HG02798 (cell line): Measurements from ENCODE around the gene BTBD19.
"Not testable (repeated sequence)": the region's sequence is repeated elsewhere in the genome, so short reads cannot be mapped to it uniquely, and the experiment has no call there.

Source experiments
- ATAC-seq: cut with Tn5 transposase; IDR thresholded peaks from one replicate; pipeline ENCODE4 v1.9.1; 2021; ENCODE audit warnings: mild to moderate bottlenecking; ENCODE audit not compliant: unreplicated experiment, poor library complexity

BTBD19 gene, protein sequence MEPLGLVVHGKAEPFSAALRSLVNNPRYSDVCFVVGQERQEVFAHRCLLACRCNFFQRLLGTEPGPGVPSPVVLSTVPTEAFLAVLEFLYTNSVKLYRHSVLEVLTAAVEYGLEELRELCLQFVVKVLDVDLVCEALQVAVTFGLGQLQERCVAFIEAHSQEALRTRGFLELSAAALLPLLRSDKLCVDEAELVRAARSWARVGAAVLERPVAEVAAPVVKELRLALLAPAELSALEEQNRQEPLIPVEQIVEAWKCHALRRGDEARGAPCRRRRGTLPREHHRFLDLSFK

DNA sequence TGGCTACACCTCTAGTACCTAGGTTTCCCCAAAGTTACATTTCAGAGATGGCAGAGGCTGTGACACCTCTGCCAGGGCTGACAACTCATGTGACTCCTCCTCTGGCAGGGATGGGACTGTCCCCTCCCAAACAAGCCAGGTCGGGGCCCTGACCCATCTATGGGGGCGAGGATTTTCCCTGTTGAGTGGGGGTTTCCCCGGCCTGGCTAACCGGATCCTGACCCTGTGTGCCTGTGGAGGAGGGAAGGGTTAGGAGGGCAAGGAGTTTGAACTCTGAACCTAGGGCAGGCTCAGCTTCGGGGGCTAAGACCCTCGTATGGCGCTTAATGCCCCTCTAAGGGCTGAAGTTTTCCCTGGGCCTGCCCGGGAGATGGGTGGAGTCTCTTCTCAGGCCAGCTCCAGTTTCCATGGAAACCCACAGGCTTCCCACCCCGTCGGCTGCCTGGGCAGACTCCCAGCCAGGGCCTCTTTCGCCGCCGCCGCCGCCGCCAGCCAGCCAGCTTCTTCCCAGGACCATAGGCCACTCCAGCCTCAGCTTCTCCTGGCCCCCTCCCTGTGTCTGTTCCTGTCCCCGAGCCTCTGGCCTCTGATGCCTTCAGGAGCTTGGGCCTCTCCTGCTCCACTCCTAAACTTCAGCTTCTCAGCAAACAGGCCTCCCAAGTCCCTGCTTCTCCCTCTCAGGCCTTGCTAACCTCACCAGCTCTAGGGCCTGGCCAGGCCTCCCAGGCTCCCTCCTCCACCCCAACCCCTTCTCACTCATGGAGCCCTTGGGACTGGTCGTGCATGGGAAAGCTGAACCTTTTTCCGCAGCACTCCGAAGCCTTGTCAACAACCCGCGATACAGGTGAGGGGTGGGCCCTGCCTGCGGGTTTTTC is at the start of gene BTBD19:
Gene BTBD19, plus strand, starts transcription at position 461 of the 875 bp plus-strand sequence. Its CDS starts 298 bp downstream, at position 759.
- peak; percentile 32 for ATAC-seq

DNA sequence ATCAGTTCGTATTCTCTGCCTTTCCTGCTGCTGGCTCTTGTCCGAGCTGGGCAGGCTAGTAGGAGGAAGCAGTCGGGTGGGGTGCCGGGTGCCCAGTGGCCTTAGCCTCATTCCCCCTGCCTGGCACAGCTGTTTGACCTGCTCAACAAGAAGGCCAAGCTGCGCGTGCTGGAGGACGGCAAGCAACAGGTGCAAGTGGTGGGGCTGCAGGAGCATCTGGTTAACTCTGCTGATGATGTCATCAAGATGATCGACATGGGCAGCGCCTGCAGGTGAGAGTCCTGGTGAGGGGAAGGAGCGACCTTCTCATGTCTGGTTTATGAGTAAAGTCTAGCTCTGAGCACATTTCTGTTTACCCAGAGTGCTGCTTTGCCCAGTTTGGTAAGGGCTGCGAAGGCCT is 49.2 kb upstream of the BTBD19 start:
- ATAC-seq = no peak

DNA sequence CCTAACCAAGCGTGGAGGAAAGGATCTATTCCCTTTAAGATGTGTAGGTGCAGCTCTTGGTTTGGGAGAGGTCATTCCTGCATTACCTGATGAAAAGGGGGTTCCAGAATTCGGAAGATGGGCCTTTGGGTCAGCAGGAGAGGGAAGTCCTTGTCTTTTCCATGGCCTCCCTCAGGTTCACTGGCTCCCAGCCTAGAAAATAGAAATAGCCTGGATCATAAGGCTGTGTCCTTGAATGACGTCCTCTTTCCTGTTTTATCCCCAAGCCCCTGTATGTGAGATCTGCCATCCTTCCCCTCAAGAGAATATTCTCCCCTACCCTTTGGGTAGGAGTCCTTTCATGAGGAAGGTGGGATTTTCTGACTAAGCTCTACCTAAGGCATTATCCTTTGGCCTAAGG is 47.4 kb upstream of the BTBD19 start:
- no peak for ATAC-seq

DNA sequence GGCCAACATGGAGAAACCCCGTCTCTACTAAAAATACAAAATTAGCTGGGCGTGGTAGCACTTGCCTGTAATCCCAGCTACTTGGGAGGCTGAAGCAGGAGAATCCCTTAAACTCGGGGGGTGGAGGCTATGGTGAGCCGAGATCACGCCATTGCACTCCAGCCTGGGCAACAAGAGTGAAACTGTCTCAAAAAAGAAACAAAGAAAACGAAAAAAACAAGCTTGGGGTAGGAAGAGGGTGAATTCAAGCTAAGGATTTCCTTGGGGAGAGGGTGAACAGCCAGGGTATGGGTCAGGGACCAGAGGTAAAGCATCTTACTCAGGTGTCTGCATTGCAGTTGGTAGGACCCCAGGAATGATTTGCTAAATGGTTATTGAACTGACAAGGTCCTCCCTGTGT is 41.9 kb upstream of the BTBD19 start:
- not testable (repeated sequence) for ATAC-seq

DNA sequence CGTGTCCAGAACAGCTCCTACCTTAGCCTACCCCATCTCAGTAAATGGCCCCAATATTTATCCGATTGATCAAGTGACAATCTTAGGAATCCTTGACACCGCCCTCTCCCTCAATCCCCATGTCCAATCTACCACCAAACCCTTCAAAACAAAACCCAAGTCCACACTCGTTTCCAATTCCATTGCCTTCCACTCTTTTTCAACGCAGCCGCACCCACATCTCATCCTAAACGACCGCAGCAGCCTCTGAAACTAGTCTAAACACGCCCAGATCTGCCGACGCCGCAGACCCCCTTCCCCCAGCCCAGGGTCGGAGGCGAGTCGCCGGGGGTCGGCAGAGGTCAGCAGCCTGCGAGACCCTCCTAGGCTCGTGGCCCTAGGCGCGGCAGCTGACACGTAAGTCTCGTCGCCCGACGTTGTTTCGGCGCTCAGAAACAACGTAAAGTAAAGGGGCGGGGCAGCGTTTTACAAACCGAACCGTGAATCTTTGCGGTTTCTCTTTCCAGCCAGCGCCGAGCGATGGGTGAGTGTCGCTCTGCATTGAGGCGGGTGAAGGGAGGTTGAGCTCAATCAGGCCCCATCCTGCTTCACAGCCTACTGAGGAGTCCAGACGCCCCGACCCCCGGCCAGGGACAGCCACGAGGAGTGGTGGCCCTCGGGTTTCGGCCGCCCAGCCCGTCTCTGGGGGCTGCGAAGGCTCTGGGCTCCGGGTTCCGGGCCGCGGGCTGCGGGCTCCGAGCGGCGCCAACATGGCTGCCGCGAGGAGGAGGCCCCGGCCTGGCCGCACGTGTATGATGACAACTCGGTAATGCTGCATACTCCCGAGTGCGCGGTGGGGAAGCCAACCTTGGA is 33.0 kb upstream of the BTBD19 start, which contains the start of gene RPS8:
Gene RPS8, plus strand, starts transcription at position 463 of the 852 bp plus-strand sequence. Its CDS starts 57 bp downstream, at position 520.
- peak; percentile 85 for ATAC-seq

DNA sequence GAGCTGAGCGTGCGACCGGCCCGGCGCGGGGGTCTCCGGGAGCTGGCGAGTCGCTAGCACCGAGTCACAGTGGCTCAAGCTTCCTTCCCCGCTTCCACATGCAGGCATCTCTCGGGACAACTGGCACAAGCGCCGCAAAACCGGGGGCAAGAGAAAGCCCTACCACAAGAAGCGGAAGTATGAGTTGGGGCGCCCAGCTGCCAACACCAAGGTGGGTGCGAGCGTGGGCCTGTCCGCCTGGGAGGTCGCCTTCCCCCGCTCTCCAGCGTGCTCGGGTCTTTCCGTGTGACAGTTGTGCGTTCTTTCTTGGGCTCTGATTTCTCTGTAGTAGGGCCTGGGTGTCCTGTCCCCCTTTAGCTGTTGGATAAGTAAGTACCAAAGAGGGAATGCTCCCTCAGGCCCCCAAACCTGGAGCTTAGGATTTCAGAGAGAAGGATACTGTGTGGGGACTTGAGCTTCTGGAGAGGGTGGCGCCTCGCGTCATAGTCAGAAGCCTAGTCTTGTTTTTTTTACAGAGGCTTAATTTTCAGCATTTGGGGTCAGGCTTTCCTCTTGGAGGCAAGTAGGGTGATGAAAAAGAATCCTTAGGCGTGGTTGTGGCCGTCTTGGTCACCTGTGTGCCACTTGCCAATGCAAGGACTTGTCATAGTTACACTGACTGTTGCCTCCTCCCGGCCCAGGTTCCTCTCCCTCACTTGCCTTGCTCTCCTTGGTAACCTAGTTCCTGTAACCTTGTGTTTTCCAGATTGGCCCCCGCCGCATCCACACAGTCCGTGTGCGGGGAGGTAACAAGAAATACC is 32.2 kb upstream of the BTBD19 start:
- peak; percentile 15 for ATAC-seq

DNA sequence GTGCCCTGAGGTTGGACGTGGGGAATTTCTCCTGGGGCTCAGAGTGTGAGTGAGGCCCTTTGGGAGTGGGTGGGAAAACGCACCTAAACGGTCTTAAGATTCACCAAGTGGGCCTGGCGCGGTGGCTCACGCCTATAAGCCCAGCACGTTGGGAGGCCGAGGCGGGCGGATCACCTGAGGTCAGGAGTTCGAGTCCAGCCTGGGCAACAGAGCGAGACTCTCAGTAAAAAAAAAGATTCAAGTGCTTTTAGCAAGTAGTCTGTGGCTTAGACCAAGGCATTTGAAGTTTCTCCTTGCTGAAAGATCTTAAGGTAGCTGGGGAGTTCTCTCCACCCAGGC is 31.6 kb upstream of the BTBD19 start:
- no peak for ATAC-seq

DNA sequence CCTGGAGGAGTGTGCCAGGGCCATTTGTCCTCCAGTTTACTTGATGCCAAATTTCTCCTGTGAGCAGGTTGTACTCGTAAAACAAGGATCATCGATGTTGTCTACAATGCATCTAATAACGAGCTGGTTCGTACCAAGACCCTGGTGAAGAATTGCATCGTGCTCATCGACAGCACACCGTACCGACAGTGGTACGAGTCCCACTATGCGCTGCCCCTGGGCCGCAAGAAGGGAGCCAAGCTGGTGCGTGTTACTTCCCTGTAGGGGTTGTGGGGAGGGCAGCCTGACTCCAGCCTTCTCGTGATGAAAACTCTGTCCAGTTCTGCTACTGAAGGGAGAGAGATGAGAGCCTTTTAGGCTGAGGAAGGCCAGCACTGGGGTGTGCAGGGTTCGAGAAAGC is 30.8 kb upstream of the BTBD19 start:
- ATAC-seq = no peak

DNA sequence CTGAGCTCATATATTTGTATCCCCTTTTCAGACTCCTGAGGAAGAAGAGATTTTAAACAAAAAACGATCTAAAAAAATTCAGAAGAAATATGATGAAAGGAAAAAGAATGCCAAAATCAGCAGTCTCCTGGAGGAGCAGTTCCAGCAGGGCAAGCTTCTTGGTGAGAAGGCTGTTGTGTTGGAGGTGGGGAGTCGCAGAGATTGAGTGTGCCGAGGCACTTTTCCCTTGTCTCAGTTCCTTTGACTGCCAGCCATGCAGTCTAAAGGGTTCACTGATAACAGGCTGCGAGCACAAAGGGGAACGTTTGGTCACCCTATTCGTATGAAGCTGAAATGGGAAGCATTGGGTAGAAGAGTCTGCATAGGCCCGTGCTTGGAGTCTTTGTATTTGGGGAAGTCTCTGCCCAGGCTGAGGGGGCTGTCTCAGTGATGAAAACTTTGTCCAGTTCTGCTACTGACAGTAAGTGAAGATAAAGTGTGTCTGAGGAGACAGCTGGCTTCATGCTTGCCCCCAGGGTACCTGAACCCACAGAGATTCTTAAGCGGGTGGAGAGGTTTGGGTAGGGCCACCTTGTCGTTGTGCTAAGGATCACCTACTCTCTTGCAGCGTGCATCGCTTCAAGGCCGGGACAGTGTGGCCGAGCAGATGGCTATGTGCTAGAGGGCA is 30.2 kb upstream of the BTBD19 start:
- no peak for ATAC-seq

DNA sequence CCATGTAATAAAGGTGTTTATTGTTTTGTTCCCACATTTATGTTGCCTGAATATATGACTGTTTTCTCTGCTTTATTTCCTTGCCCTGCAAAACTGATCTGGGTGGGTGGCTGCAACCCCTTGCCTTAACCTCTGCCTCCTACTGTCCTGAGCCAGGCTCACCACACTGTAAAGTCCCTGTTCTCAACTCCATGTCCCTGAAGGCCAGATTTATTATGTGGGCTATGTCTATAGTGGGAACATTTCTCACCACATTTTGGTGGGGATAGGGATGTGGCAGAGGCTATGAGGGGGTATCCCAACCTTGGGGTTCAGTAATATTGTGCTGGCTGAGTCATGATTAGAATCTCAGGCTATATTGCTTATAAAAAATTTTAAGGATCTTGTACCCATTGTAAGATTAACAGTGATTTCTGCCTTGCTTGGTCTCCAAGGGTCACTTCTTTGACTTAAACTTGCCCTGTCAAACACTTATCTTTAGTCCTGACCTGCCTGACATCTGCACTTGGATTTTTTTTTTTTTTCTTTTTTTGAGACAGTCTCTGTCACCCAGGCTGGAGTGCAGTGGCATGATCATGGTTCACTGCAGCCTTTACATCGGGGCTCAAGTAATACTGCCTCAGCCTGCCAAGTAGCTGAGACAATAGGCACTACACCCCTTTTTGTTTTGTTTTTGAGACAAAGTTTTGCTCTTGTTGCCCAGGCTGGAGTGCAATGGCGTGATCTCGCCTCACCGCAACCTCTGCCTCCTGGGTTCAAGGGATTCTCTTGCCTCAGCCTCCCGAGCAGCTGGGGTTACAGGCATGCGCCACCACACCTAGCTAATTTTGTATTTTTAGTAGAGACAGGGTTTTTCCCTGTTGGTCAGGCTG is 29.4 kb upstream of the BTBD19 start:
- ATAC-seq = no peak

DNA sequence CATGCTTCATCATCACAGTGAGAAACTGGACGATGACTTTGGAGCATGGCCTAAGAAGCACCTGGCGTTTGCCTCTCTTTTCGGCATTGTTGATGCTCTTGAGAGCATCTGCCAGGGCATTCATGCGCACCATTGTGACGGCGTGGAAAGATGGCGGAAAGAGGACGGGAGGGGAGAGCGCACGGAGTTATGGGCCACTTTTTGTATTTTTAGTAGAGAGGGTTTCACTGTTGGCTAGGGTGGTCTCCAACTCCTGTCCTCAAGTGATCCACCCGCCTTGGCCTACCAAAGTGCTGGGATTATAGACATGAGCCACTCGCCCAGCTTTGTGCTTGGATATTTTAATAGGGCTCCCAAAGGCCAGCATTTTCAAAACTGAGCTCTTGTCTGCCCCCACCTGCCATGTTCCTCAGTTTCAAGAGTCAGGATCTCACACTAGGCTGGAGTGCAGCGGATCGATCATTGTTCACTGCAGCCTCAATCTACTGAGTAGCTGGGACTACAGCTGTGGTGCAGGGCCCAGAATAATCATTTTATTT is 27.7 kb upstream of the BTBD19 start:
- ATAC-seq = no peak

DNA sequence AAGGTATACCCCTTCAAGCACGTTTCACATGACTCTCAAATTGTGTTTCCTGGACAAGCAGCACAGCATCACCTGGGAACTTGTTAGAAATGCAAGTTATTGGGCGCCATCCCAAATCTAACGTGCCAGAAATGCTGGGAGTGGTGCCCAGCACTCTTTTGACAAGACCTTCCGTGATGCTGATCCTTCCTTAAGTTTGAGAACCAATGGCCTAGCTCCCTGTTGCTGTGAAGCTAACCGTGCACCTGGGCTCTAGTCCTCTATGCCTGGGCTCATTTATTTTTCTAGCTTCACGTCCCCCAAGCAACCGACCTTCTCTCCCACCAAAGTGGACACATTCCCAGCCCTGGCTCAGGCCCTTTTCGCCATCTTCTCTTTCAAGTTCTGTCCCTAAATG is 24.6 kb upstream of the BTBD19 start:
- no peak for ATAC-seq

DNA sequence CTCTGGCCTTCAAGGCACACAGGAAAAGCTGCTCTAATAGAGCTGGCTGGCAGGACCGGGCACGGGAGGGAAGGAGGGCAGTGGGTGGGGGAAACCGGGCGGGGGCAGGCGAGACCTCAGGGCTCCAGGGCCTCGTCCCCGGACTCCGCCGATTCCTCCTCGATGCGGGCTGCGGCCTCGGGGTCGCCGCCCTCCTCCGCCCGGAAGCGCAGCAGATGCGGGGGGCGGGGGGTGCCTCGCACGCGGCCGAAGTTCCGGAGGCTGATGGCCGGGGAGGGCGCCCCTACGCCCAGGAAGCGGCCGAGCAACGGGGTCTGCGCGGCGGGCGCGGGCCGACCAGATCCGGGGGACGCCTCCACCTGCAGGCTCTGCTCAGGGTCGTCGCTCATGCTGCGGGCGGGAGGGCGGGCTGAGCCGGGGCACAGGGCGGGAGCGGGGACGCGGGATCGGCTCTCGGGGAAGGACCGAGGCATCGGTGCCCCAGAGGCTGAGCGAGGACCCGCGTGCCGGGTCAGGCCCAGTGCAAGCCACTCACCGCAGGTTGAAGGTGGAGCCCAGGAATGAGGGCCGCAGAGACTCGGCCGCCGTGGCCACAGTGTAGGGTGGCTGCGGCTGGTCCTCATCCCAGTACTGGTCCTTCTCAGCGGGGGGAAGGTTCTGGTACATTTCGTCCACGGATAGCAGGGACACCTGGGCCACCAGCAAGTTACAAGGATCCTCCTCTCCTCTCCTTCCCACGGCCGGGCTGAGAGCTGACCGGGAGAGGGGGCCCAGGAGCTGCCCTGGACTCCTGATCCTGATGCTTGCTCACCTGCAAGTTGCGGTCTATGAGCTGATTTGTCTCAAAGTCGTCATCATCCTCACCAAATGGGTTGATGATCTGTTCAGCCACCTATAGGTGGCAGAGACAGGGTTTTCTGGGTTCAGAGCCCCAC is 24.0 kb upstream of the BTBD19 start:
- ATAC-seq = no peak

DNA sequence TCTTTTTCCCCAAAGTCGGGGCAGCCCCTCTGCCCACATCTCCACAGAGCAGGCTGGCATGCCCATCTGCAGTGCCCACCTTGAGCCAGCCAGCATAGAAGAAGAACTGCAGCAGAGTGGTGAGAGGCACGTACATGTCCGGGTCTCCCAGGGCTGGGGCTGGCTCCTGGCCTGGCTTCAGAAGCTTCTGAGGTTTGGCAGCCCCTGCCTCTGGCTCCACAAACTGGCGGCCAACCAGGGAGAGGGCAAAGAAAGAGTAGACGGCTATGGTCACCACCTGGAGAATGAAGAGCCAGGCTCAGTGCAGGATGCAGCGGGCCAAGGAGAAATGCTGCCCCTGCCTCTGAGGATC is 23.3 kb upstream of the BTBD19 start:
- ATAC-seq = no peak

DNA sequence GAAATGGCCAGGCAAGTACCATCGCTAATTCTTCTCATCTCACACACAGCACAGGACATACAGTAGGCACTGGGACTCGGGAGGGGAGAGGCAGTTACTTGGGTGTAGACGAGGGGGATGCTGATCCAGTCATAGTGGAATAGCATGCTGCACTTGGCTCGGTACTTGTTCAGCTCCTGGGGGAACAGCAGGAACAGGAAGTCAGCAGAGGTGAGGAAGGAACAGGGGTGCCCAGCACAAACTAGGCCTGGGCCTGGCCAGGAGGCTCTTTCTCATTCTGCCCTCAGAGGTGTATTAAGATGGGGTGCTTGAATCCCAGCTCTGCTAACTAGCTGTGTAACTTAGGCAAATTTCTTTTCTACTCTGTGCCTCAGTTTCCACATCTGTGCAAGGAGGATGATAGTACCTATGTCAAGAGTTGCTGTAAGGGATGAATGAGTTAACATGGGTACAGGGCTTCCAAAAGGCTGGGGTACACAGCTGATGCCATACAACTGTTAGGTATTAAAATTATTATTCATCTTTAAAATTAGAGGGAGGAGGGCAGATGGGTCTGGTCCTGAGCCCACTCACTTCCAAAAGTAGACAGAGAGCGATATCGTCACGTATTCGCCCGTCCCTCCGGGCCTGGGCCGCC is 22.7 kb upstream of the BTBD19 start:
- no peak for ATAC-seq

DNA sequence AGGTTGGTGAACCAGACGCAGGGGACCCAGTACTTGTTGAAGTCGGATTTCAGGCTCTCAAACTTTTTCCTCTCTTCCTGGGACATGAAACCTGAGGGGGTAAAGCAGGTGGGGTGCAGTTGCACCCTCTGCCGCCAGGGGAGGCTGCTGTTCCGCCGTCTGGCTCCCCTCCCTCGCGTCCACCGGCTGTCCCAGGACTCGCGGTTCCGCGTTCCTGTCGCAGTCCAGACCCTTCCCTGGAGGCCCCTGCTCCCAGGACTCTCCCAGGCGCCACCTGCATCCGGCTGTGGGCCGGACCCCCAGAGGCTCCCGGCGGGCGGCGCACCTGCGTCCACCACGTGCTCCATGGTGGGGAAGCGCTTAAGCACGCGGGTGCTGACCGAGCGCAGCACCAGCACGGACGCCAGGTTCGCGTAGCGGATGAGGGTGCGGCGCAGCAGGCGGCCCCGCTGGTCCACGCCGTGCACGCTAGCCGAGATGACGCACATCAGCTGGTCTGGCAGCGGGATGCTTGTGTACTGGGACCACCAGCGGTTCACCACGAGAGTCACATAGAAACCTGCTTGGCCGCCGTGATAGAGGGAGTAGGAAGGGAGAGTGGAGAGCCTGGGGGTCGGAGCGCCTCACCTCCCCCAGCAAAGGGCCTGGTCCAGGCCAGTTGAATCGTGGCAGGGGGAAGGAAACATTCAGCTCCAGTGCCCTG is 22.0 kb upstream of the BTBD19 start:
- peak; percentile 48 for ATAC-seq
